ENCODE measurements around the gene SPACA6. TPM values are rescaled to one million over a fixed set of nuclear protein-coding genes. Genes with fewer than 3 reads are reported as not detected.

SPACA6 gene
- total RNA-seq, 1 donor from 2014 or later = 6.4 TPM

- intact Hi-C loops (cut with micrococcal nuclease) = no loop called here
These were observed 4.2 kb upstream of the SPACA6 start for GRCh38 chr19:51688671-51689571.

- intact Hi-C loops (cut with micrococcal nuclease) = loop anchor here (1.0 kb wide), 1 partner anchor 14 kb away; no protein-coding TSS in a partner anchor
These were observed 3.2 kb upstream of the SPACA6 start for GRCh38 chr19:51689751-51690453.

GRCh38 chr19:51690454-51691073 lies 2.6 kb upstream of the SPACA6 start:
- intact Hi-C loops (cut with micrococcal nuclease) = loop anchor here (1.0 kb wide), 1 partner anchor 14 kb away; no protein-coding TSS in a partner anchor

GRCh38 chr19:51691074-51691583 lies 2.0 kb upstream of the SPACA6 start:
- intact Hi-C loops (cut with micrococcal nuclease) = no loop called here

GRCh38 chr19:51691584-51692428 lies 1.3 kb upstream of the SPACA6 start:
- intact Hi-C loops (cut with micrococcal nuclease) = no loop called here

- intact Hi-C loops (cut with micrococcal nuclease) = no loop called here
These were observed 662 bp upstream of the SPACA6 start for GRCh38 chr19:51692468-51692867.

- intact Hi-C loops (cut with micrococcal nuclease) = no loop called here
These were observed 689 bp downstream of the SPACA6 start for GRCh38 chr19:51693819-51694218.

- intact Hi-C loops (cut with micrococcal nuclease) = no loop called here
These were observed 1.4 kb downstream of the SPACA6 start for GRCh38 chr19:51694318-51695085.

- intact Hi-C loops (cut with micrococcal nuclease) = no loop called here
These were observed 2.0 kb downstream of the SPACA6 start for GRCh38 chr19:51695088-51695487.

- intact Hi-C loops (cut with micrococcal nuclease) = no loop called here
These were observed 2.7 kb downstream of the SPACA6 start for GRCh38 chr19:51695702-51696315.

- intact Hi-C loops (cut with micrococcal nuclease) = no loop called here
These were observed 3.5 kb downstream of the SPACA6 start for GRCh38 chr19:51696606-51697005.

GRCh38 chr19:51697169-51697776 lies 4.1 kb downstream of the SPACA6 start:
- intact Hi-C loops (cut with micrococcal nuclease) = no loop called here

GRCh38 chr19:51698296-51698695 lies 5.2 kb downstream of the SPACA6 start:
- intact Hi-C loops (cut with micrococcal nuclease) = no loop called here

GRCh38 chr19:51699170-51699569 lies 6.0 kb downstream of the SPACA6 start:
- intact Hi-C loops (cut with micrococcal nuclease) = no loop called here

- intact Hi-C loops (cut with micrococcal nuclease) = loop anchor here (5.0 kb wide), 2 partner anchors 306 to 486 kb away; partner anchors contain the start of gene ZNF615
These were observed 8.5 kb downstream of the SPACA6 start for GRCh38 chr19:51701468-51702100.

GRCh38 chr19:51702103-51702824 lies 9.1 kb downstream of the SPACA6 start:
- intact Hi-C loops (cut with micrococcal nuclease) = loop anchor here (5.0 kb wide), 2 partner anchors 305 to 485 kb away; partner anchors contain the start of gene ZNF615

- intact Hi-C loops (cut with micrococcal nuclease) = loop anchor here (5.0 kb wide), 2 partner anchors 304 to 484 kb away; partner anchors contain the start of gene ZNF615
These were observed 9.9 kb downstream of the SPACA6 start for GRCh38 chr19:51702825-51703574.

Measured in T-helper 1 cell treated with Interleukin-12 subunit alpha and Interleukin-12 subunit beta and Interleukin-4 antibody, amounts not matched to agents 30 ng/mL and 1 ng/mL, for 36 hours (primary cell).